HT-29 (cell line): ENCODE results near the gene FOXC2. TPM values are rescaled to one million over a fixed set of nuclear protein-coding genes. Genes with fewer than 3 reads are reported as not detected.

ENCODE experiments used
- DNase-seq: peaks from one replicate; pipeline ENCODE4 v3.0.0-alpha.2; 2015; ENCODE audit warnings: low spot score
- total RNA-seq: library from RNA; depleted of rRNA; stranded (reverse); fragments of >200 nt; shearing (Covaris generic); gene quantifications from 2 replicates; pipeline ENCODE4 v1.2.3, GENCODE V29; 2014; rRNA removed

Gene FOXC2
- not detected in 2 replicates for total RNA-seq

DNA sequence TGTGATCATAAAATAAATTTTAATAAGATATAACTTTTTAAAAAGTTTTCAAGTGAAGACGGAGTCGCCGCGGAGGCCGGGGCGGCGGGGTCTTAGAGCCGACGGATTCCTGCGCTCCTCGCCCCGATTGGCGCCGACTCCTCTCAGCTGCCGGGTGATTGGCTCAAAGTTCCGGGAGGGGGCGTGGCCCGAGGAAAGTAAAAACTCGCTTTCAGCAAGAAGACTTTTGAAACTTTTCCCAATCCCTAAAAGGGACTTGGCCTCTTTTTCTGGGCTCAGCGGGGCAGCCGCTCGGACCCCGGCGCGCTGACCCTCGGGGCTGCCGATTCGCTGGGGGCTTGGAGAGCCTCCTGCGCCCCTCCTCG lies at the start of gene FOXC2:
FOXC2 (plus strand) TSS at position 229 of the 365 bp plus-strand sequence. CDS start 507 bp downstream, outside the sequence.
- no peak for DNase-seq

DNA sequence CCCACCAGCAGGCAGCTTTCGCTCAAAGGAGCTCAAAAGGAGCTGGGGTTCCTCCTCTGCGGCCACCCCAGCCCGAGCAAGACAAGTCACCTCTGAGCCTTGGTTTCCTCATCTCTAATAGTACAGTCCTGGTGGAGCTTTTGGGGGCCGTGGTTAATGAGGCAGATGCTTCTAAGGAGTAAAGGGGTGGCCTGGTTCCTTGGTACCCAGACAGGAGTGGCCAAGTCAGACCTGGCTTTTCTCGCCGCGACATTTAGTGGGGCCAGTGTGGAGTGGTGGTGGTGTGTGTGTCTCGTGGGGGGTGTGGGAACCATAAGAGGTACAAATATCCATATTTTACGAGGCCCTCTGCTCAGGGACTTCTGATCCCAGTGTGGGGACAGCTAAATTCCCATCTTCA lies 49.6 kb upstream of the FOXC2 start:
- DNase-seq, result no peak

DNA sequence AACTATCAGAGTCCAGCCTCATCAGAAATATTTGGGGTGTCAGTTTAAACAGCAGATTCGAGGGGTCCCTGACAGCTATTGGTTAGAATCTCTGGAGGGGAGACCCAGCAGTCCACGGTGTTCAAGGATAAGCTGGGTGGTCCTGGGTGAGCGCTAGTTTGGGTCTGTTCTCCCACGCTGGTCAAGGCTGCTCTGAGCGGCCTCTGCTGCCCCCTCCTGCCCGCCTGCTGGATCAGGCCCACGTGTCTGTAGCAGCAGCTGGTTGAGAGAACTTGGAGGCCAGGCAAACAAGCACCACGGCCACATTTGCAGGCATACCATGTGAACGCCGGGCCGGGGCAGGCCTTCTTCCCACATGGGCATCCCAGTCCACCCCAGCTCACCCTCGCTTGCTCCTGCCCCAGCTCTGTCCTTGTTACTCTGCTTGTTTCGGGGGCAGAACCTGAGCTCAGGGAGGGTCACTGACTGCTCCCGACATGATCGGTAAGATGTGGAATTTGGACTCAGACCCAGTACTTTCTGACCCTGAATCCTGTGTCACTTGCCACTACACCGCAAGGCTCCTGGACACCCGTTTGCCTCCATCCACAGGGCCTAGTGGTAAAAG lies 48.9 kb upstream of the FOXC2 start:
- peak; percentile 58 for DNase-seq

GRCh38 chr16:86519007-86519648 lies 47.5 kb upstream of the FOXC2 start:
- no peak for DNase-seq

DNA sequence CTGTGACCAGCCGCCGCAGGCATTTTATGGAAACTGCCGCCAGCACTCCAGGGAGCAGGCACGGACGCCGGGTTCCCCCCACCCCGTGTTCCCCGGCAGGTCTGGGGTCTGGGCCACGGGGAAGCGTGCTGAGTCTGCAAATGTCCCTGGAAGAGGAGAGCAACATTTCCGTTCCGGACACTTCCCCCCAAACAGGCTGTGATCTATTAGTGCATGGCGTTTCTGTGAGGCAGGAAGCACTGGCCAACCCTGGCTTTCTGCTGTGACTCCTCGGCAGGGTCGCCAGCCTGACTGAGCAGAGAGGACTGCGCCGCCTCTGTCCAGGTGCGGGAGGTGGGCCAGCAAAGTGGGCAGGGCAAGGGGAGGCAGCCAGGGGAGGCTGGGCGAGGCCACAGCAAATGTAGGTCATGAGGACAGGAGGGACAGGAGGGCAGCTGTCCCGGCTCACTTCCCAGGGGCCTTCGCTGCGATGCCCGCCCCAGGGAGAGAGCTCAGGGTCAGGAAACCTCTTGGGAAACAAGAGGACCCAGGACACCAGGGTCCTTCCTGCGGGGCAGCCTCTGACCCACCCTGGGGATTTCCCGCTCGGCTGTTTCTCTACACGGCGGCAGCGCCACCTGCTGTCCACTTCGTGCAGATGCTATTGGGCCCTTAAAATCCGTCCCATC lies 46.8 kb upstream of the FOXC2 start:
- peak; percentile 70 for DNase-seq

DNA sequence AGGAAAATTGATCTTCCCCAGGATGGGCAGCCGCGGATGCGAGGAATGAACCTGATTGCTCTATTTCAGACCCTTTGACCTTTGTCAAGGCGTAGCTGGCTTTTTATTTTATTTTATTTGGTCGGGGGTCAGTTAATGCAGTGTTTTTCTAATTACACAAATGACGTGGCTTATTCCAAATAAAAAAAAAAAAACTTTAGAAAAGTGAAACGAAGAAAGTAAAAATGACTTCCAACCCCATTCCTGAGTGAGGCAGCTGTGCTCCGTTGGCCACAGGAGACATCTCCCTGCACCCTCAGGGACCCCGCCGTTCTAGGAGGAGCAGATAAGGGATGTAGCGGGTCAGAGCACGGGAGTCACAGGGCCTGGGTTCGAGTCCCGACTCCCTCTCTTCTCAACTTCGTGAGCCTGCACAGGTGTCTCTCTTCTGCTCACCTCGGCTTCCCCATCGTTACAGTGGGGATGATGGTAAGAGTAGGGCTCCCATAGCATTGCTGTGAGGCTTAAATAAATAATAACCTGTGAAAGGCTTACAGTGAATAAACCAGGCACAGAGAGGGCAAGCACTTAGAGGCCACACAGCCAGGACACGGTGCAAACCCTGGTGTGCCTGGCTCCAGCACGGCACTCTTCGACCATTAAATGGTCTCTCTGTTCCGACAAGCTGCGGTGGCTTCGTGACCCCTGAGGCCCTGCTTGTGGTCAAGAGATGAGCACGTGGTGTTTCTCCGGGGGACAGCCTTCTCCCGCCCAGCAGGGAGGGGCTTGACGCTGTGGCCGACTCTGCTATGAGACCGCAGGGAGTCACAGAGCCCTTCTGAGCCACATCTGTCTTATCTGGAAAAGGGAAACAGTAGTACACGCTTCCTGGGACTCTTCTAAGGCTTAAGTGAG lies 46.1 kb upstream of the FOXC2 start:
- no peak for DNase-seq

- no peak for DNase-seq
These were observed 45.1 kb upstream of the FOXC2 start for GRCh38 chr16:86521236-86522197.

DNA sequence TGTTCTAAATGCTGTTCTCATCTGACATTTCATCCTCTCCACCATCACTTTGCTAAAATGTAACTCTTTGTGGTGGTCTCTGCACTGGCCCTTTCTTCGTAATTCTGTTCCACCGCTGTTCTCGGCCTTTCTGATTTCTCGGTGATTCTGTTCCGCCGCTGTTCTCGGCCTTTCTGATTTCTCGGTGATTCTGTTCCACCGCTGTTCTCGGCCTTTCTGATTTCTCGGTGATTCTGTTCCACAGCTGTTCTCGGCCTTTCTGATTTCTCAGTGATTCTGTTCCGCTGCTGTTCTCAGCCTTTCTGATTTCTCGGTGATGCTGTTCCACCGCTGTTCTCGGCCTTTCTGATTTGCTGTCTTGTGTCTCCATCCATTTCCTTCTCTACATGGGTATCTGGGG lies 44.0 kb upstream of the FOXC2 start:
- DNase-seq, result no peak

- no peak for DNase-seq
These were observed 43.4 kb upstream of the FOXC2 start for GRCh38 chr16:86523166-86523740.

GRCh38 chr16:86524029-86524428 lies 42.6 kb upstream of the FOXC2 start:
- no peak for DNase-seq

DNA sequence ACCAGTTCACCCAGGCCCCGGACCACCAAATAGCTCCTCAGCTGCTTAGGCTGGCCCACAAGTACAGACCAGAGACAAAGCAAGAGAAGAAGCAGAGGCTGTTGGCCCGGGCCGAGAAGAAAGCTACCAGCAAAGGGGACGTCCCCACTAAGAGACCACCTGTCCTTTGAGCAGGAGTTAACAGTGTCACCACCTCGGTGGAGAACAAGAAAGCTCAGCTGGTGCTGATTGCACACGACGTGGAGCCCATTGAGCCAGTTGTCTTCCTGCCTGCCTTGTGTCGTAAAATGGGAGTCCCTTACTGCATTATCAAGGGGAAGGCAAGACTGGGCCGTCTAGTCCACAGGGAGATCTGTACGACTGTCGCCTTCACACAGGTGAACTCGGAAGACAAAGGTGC lies 40.9 kb upstream of the FOXC2 start:
- DNase-seq, result no peak

GRCh38 chr16:86527366-86527765 lies 39.3 kb upstream of the FOXC2 start:
- no peak for DNase-seq

GRCh38 chr16:86528061-86528929 lies 38.3 kb upstream of the FOXC2 start:
- DNase-seq, result no peak

- no peak for DNase-seq
These were observed 37.5 kb upstream of the FOXC2 start for GRCh38 chr16:86529160-86529559.

DNA sequence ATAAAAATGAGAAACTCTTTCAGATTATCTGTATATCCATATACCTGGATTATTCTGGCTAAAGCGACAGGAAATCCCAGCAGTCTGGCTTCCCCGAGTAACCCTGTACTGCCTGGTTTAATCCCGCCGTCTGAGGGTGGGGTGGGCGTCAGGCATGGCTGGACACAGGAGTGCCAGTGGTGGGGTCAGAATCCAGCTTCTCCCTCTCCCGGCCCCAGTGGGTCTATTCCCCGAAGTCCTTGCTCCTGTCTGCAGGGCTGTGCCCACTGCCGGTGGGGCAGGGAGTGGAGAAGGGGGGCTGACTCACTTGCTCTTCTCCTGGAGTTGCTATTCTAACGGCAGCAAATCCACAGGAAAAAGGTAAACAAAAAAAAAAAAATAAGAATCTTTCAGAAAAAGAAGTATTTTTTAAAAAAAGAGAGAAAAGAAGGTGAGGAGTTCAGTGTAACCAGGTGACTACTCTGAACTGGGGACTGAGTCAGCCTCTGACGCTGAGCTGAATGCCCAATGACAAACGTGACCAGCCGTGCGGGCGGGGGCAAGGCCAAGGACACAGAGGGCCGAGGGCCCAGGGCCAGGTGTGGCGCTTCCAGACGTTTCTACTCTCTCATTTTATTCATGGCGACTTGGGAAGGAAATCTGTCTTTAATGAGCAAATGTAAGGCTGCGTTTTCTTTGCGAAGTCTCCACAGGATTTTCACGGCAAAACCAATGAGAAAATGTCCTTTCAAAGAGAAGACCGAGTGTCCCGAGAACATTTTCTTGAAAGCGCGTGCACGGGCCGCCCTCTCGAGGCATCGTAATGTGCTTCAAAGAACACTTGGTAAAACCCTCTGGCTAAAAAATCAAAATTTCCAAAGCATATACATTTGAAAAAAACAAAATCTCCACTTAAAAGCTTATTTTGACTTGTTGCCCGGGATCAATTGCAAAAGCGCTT lies 36.1 kb upstream of the FOXC2 start:
- no peak for DNase-seq

- no peak for DNase-seq
These were observed 35.5 kb upstream of the FOXC2 start for GRCh38 chr16:86531191-86531545.

- DNase-seq, result no peak
These were observed 34.7 kb upstream of the FOXC2 start for GRCh38 chr16:86531641-86532525.

- DNase-seq, result no peak
These were observed 34.2 kb upstream of the FOXC2 start for GRCh38 chr16:86532526-86532815.
